Stomach smooth muscle (tissue), 2 donors: ENCODE data around the gene NFYC.

Source experiments
- H3K27ac ChIP-seq: one replicate; pipeline ENCODE4 v1.7.0; 2013; ENCODE audit warnings: mild to moderate bottlenecking, low read length, inconsistent platforms
- H3K27me3 ChIP-seq, 2 donors: one replicate each; pipeline ENCODE4 v1.7.0; 2013; ENCODE audit warnings: low read length in 2 of 2; ENCODE audit not compliant: insufficient read depth in 2 of 2, control insufficient read depth in 1 of 2
- H3K36me3 ChIP-seq, 2 donors: one replicate each; pipeline ENCODE4 v1.7.0; 2013; ENCODE audit warnings: low read length in 2 of 2; ENCODE audit not compliant: control insufficient read depth in 2 of 2, insufficient read depth in 2 of 2
- H3K4me1 ChIP-seq: one replicate; pipeline ENCODE4 v1.7.0; 2013; ENCODE audit warnings: low read length; ENCODE audit not compliant: control insufficient read depth, insufficient read depth
- H3K4me3 ChIP-seq, 2 donors: one replicate each; pipeline ENCODE4 v1.7.0; 2013; ENCODE audit warnings: low read length in 2 of 2
- H3K9ac ChIP-seq, 2 donors: one replicate each; pipeline ENCODE4 v1.7.0; 2013; ENCODE audit warnings: low read length in 2 of 2, mild to moderate bottlenecking in 1 of 2
- H3K9me3 ChIP-seq, 2 donors: one replicate each; pipeline ENCODE4 v1.7.0; 2013; ENCODE audit warnings: low read length in 2 of 2; ENCODE audit not compliant: control insufficient read depth in 2 of 2
- donor health status: healthy.
- donor health status: Pancreatic carcinoma.

NFYC gene

GRCh38 chr1:40773748-40774265, 82.3 kb downstream of the NFYC start:
- Histone ChIP-seq H3K9ac (peak overlapping the region in 1 of 2 donors; percentile 42), H3K4me3 (peak overlapping the region in 1 of 2 donors; percentile 14), H3K36me3 (peaks cover 30 to 34% of the 10 kb centered on the region in 2 donors), H3K27me3 (no peaks in the 10 kb centered on the region), H3K9me3 (peaks cover 0 to 8% of the 10 kb centered on the region in 2 donors), H3K4me1 (peaks cover 14% of the 10 kb centered on the region), H3K27ac (peak overlapping the region; percentile 11)

GRCh38 chr1:40774266-40774998, 82.9 kb downstream of the NFYC start:
- Histone ChIP-seq H3K9me3 (peaks cover 0 to 8% of the 10 kb centered on the region in 2 donors), H3K9ac (no peak overlapping the region), H3K36me3 (peaks cover 24 to 28% of the 10 kb centered on the region in 2 donors), H3K4me3 (no peak overlapping the region), H3K4me1 (peaks cover 14% of the 10 kb centered on the region), H3K27ac (no peak overlapping the region), H3K27me3 (no peaks in the 10 kb centered on the region)

- peaks cover 0 to 8% of the 10 kb centered on the region in 2 donors for H3K9me3 ChIP-seq
- no peak overlapping the region for H3K27ac ChIP-seq
- no peaks in the 10 kb centered on the region for H3K27me3 ChIP-seq
- no peak overlapping the region for H3K4me3 ChIP-seq
- H3K9ac ChIP-seq: no peak overlapping the region
- peaks cover 12% of the 10 kb centered on the region for H3K4me1 ChIP-seq
- H3K36me3 ChIP-seq: peaks cover 6 to 11% of the 10 kb centered on the region in 2 donors
Measured at GRCh38 chr1:40776236-40777072, 85.0 kb downstream of the NFYC start.

GRCh38 chr1:40777224-40777970, 85.9 kb downstream of the NFYC start:
- Histone ChIP-seq H3K4me3 (no peak overlapping the region), H3K27ac (no peak overlapping the region), H3K27me3 (no peaks in the 10 kb centered on the region), H3K36me3 (peaks cover under 1 to 6% of the 10 kb centered on the region in 2 donors), H3K4me1 (peaks cover 17% of the 10 kb centered on the region), H3K9me3 (peaks cover 0 to 8% of the 10 kb centered on the region in 2 donors), H3K9ac (no peak overlapping the region)

- Histone ChIP-seq H3K4me3 (no peak overlapping the region), H3K27me3 (no peaks in the 10 kb centered on the region), H3K27ac (no peak overlapping the region), H3K9me3 (peaks cover 0 to 8% of the 10 kb centered on the region in 2 donors), H3K4me1 (peaks cover 33% of the 10 kb centered on the region), H3K36me3 (peaks cover 0 to 4% of the 10 kb centered on the region in 2 donors), H3K9ac (no peak overlapping the region)
Measured at GRCh38 chr1:40780678-40781607, 89.4 kb downstream of the NFYC start.

GRCh38 chr1:40781608-40781971, 90.1 kb downstream of the NFYC start:
- peaks cover 0 to 4% of the 10 kb centered on the region in 2 donors for H3K9me3 ChIP-seq
- H3K27ac ChIP-seq: no peak overlapping the region
- H3K36me3 ChIP-seq: no peaks in the 10 kb centered on the region
- H3K4me1 ChIP-seq: peaks cover 39% of the 10 kb centered on the region
- H3K27me3 ChIP-seq: no peaks in the 10 kb centered on the region
- no peak overlapping the region for H3K4me3 ChIP-seq
- H3K9ac ChIP-seq: no peak overlapping the region

GRCh38 chr1:40782371-40782956, 91.0 kb downstream of the NFYC start:
- Histone ChIP-seq H3K27ac (peak overlapping the region; percentile 49), H3K4me3 (peak overlapping the region; percentile 77), H3K9ac (peak overlapping the region; percentile 60 to 74)

GRCh38 chr1:40783001-40783905, 91.7 kb downstream of the NFYC start, which contains the start of gene KCNQ4:
KCNQ4 (plus strand) TSS chr1:40783787; CDS start chr1:40784094, 307 bp downstream.
- H3K27me3 ChIP-seq: no peaks in the 10 kb centered on the region
- peak within 1 kb of the TSS; percentile 64 to 80 for H3K9ac ChIP-seq
- peak within 1 kb of the TSS; percentile 81 for H3K27ac ChIP-seq
- H3K4me3 ChIP-seq: peak within 1 kb of the TSS; percentile 77
- H3K36me3 ChIP-seq: no peaks in the 10 kb centered on the region
- H3K4me1 ChIP-seq: peaks cover 54% of the 10 kb centered on the region
- H3K9me3 ChIP-seq: no peaks in the 10 kb centered on the region

More at GRCh38 chr1:40782371-40782956, 91.0 kb downstream of the NFYC start:
- Histone ChIP-seq H3K36me3 (no peaks in the 10 kb centered on the region), H3K27me3 (no peaks in the 10 kb centered on the region), H3K9me3 (peaks cover 0 to under 1% of the 10 kb centered on the region in 2 donors), H3K4me1 (peaks cover 46% of the 10 kb centered on the region)
